Measurements from ENCODE around the gene SNAP23. TPM values are rescaled to one million over a fixed set of nuclear protein-coding genes. Genes with fewer than 3 reads are reported as not detected.

The SNAP23 gene
- total RNA-seq, 4 donors from 2014 or later: 55.7 to 76.9 (median 69.6) TPM

- intact Hi-C loops (cut with DNase I): no loop called here
Observed at GRCh38 chr15:42465520-42466259, 29.7 kb upstream of the SNAP23 start.

GRCh38 chr15:42471002-42471401, 24.4 kb upstream of the SNAP23 start:
- Histone ChIP-seq H3K27me3 (no peaks in the 10 kb centered on the region), H3K4me1 (no peaks in the 10 kb centered on the region), H3K9me3 (no peaks in the 10 kb centered on the region), H3K4me3 (replicated peaks in 1 of 3) (no peak overlapping the region), H3K36me3 (peaks cover 0 to under 1% of the 10 kb centered on the region in 2 donors), H3K27ac (no peak overlapping the region)
- WGBS, 2 donors: 78% methylated on average over 3 of the region's 3 CpGs
- intact Hi-C loops (cut with DNase I): no loop called here
- no peak for DNase-seq
- no peak for TF ChIP-seq POLR2A (IDR thresholded peaks at IDR 0.05)
- no peak for TF ChIP-seq CTCF (IDR thresholded peaks at IDR 0.05)

More at GRCh38 chr15:42465520-42466259, 29.7 kb upstream of the SNAP23 start:
- no peak overlapping the region for H3K4me3 ChIP-seq (replicated peaks in 1 of 3)
- H3K9me3 ChIP-seq: no peaks in the 10 kb centered on the region
- 91 to 93% methylated on average over 8 of the region's 8 CpGs for whole genome bisulfite sequencing, 2 donors
- DNase-seq: no peak
- no peak overlapping the region for H3K27ac ChIP-seq
- TF ChIP-seq POLR2A (IDR thresholded peaks at IDR 0.05): no peak
- no peak for TF ChIP-seq CTCF (IDR thresholded peaks at IDR 0.05)
- H3K27me3 ChIP-seq: no peaks in the 10 kb centered on the region
- peaks cover 5% of the 10 kb centered on the region in 2 donors for H3K36me3 ChIP-seq
- H3K4me1 ChIP-seq: no peaks in the 10 kb centered on the region

GRCh38 chr15:42474827-42475226, 20.6 kb upstream of the SNAP23 start:
- WGBS, 2 donors: 88 to 96% methylated on average over 2 of the region's 2 CpGs
- no peak overlapping the region for H3K4me3 ChIP-seq (replicated peaks in 1 of 3)
- no peak overlapping the region for H3K27ac ChIP-seq
- H3K4me1 ChIP-seq: no peaks in the 10 kb centered on the region
- no peaks in the 10 kb centered on the region for H3K9me3 ChIP-seq
- H3K36me3 ChIP-seq: no peaks in the 10 kb centered on the region
- TF ChIP-seq POLR2A (IDR thresholded peaks at IDR 0.05) (no peak), CTCF (IDR thresholded peaks at IDR 0.05) (no peak)
- DNase-seq: no peak
- intact Hi-C loops (cut with DNase I): no loop called here
- H3K27me3 ChIP-seq: no peaks in the 10 kb centered on the region

GRCh38 chr15:42482701-42483100, 12.7 kb upstream of the SNAP23 start:
- Histone ChIP-seq H3K27me3 (no peaks in the 10 kb centered on the region), H3K36me3 (no peaks in the 10 kb centered on the region), H3K4me1 (no peaks in the 10 kb centered on the region), H3K27ac (no peak overlapping the region), H3K4me3 (replicated peaks in 1 of 3) (no peak overlapping the region), H3K9me3 (no peaks in the 10 kb centered on the region)
- no peak for DNase-seq
- 97 to 99% methylated on average over 6 of the region's 6 CpGs for WGBS, 2 donors
- intact Hi-C loops (cut with DNase I): no loop called here
- TF ChIP-seq POLR2A (IDR thresholded peaks at IDR 0.05): no peak
- no peak for TF ChIP-seq CTCF (IDR thresholded peaks at IDR 0.05)

- intact Hi-C loops (cut with DNase I): no loop called here
Observed at GRCh38 chr15:42483677-42484076, 11.8 kb upstream of the SNAP23 start.

More at GRCh38 chr15:42483677-42484076, 11.8 kb upstream of the SNAP23 start:
- no peak for DNase-seq
- TF ChIP-seq CTCF (IDR thresholded peaks at IDR 0.05): no peak
- no peak for TF ChIP-seq POLR2A (IDR thresholded peaks at IDR 0.05)
- H3K4me3 ChIP-seq (replicated peaks in 1 of 3): no peak overlapping the region
- 95 to 98% methylated on average over 1 of the region's 1 CpG for WGBS, 2 donors
- no peaks in the 10 kb centered on the region for H3K27me3 ChIP-seq
- no peaks in the 10 kb centered on the region for H3K9me3 ChIP-seq
- no peaks in the 10 kb centered on the region for H3K4me1 ChIP-seq
- no peak overlapping the region for H3K27ac ChIP-seq
- H3K36me3 ChIP-seq: no peaks in the 10 kb centered on the region
